Anterior cingulate cortex (tissue), 58 donors: Measurements from ENCODE around the gene MYO9B.
"Not testable (repeated sequence)": the region's sequence is repeated elsewhere in the genome, so short reads cannot be mapped to it uniquely, and the experiment has no call there.

Experiments
- DNase-seq, 58 donors: peaks; one replicate each; lab custom pipeline; 2025; lab: John Stamatoyannopoulos, UW

The MYO9B gene

GRCh38 chr19:17170538-17171297, 95.1 kb downstream of the MYO9B start:
- no peak for DNase-seq

- DNase-seq = no peak
Measured at GRCh38 chr19:17171874-17172273, 96.3 kb downstream of the MYO9B start.

GRCh38 chr19:17172624-17173345, 97.2 kb downstream of the MYO9B start:
- no peak for DNase-seq

GRCh38 chr19:17178291-17178690, 102.7 kb downstream of the MYO9B start:
- DNase-seq = no peak

GRCh38 chr19:17180997-17181702, 105.6 kb downstream of the MYO9B start:
- DNase-seq = no peak

GRCh38 chr19:17183271-17183761, 107.7 kb downstream of the MYO9B start:
- no peak for DNase-seq

GRCh38 chr19:17183858-17184321, 108.3 kb downstream of the MYO9B start:
- DNase-seq = peak in 1 of 58 donors; percentile 3

- DNase-seq = peak in 1 of 58 donors; percentile 0
Measured at GRCh38 chr19:17184371-17184841, 108.8 kb downstream of the MYO9B start.

- no peak for DNase-seq
Measured at GRCh38 chr19:17185590-17185989, 110.0 kb downstream of the MYO9B start.

- DNase-seq = not testable (repeated sequence)
Measured at GRCh38 chr19:17191736-17192135, 116.2 kb downstream of the MYO9B start.

- DNase-seq = no peak
Measured at GRCh38 chr19:17192751-17193150, 117.2 kb downstream of the MYO9B start.

- DNase-seq = no peak
Measured at GRCh38 chr19:17194608-17195007, 119.0 kb downstream of the MYO9B start.

- no peak for DNase-seq
Measured at GRCh38 chr19:17195106-17195505, 119.5 kb downstream of the MYO9B start.

- DNase-seq = no peak
Measured at GRCh38 chr19:17196610-17197009, 121.0 kb downstream of the MYO9B start.

GRCh38 chr19:17197666-17198065, 122.1 kb downstream of the MYO9B start:
- no peak for DNase-seq

- DNase-seq = peak in 1 of 58 donors; percentile 16
Measured at GRCh38 chr19:17200408-17201079, 125.0 kb downstream of the MYO9B start.

GRCh38 chr19:17202249-17202648, 126.7 kb downstream of the MYO9B start:
- no peak for DNase-seq

- DNase-seq = no peak
Measured at GRCh38 chr19:17202713-17203112, 127.1 kb downstream of the MYO9B start.

- DNase-seq = peak in 31 of 58 donors; percentile 3 to 66 (median 20)
Measured at GRCh38 chr19:17205237-17206140, 129.9 kb downstream of the MYO9B start.
